GM13977 (cell line): ENCODE data around the gene ZFPM1.
"Not testable (repeated sequence)": the region's sequence is repeated elsewhere in the genome, so short reads cannot be mapped to it uniquely, and the experiment has no call there.

Experiments
- DNase-seq: peaks from one replicate; pipeline ENCODE4 v3.0.0; 2012; ENCODE audit warnings: low spot score
- CTCF ChIP-seq: IDR thresholded peaks from 2 replicates; pipeline ENCODE4 v1.5.1; 2012; ENCODE audit warnings: mild to moderate bottlenecking, control low read depth; ENCODE audit not compliant: insufficient read depth; ENCODE audit errors: extremely low read depth, missing control alignments
- in situ Hi-C: fragments of 300-500 bp; cut with MboI; formaldehyde crosslinking; loops from one replicate; pipeline ENCODE4 v1.12.0; 2022; ENCODE audit warnings: low sequenced_read_pairs, low pct_unique_long_range_greater_than_20kb, mixed read lengths, inconsistent platforms; ENCODE audit not compliant: unreplicated experiment

ZFPM1 gene

GRCh38 chr16:88407807-88408206 is 45.3 kb upstream of the ZFPM1 start:
- no peak for TF ChIP-seq CTCF
- in situ Hi-C loops: no loop called here
- DNase-seq: no peak

GRCh38 chr16:88408561-88409142 is 44.4 kb upstream of the ZFPM1 start:
- no peak for TF ChIP-seq CTCF
- in situ Hi-C loops: no loop called here
- DNase-seq: no peak

GRCh38 chr16:88409296-88410065 is 43.6 kb upstream of the ZFPM1 start:
- in situ Hi-C loops: no loop called here
- no peak for DNase-seq
- TF ChIP-seq CTCF: no peak

- DNase-seq, in situ Hi-C loops: not testable (repeated sequence)
Measured at GRCh38 chr16:88410297-88410968, 42.6 kb upstream of the ZFPM1 start.

GRCh38 chr16:88411951-88412576 is 41.0 kb upstream of the ZFPM1 start:
- in situ Hi-C loops: no loop called here
- DNase-seq: no peak
- no peak for TF ChIP-seq CTCF

GRCh38 chr16:88412766-88413165 is 40.3 kb upstream of the ZFPM1 start:
- no peak for TF ChIP-seq CTCF
- no peak for DNase-seq
- in situ Hi-C loops: no loop called here
